HG03025 (cell line): ENCODE data around the gene SPECC1L.

ENCODE experiments used
- ATAC-seq: cut with Tn5 transposase; IDR thresholded peaks from one replicate; pipeline ENCODE4 v1.9.1; 2021; ENCODE audit warnings: mild to moderate bottlenecking, moderate library complexity; ENCODE audit not compliant: unreplicated experiment, low FRiP score

Gene SPECC1L

GRCh38 chr22:24435861-24436371, 165.3 kb downstream of the SPECC1L start:
- ATAC-seq: no peak

GRCh38 chr22:24436553-24436952, 165.9 kb downstream of the SPECC1L start:
- ATAC-seq: no peak

GRCh38 chr22:24437091-24437490, 166.5 kb downstream of the SPECC1L start:
- no peak for ATAC-seq

- ATAC-seq: no peak
Measured at GRCh38 chr22:24437741-24438328, 167.2 kb downstream of the SPECC1L start.

GRCh38 chr22:24440270-24440717, 169.7 kb downstream of the SPECC1L start:
- ATAC-seq: no peak

GRCh38 chr22:24440718-24441405, 170.2 kb downstream of the SPECC1L start:
- no peak for ATAC-seq

GRCh38 chr22:24441406-24442351, 171.0 kb downstream of the SPECC1L start:
- no peak for ATAC-seq

GRCh38 chr22:24442352-24442744, 171.7 kb downstream of the SPECC1L start:
- no peak for ATAC-seq

GRCh38 chr22:24443668-24444067, 173.0 kb downstream of the SPECC1L start:
- ATAC-seq: no peak

- no peak for ATAC-seq
Measured at GRCh38 chr22:24444251-24444650, 173.6 kb downstream of the SPECC1L start.

- no peak for ATAC-seq
Measured at GRCh38 chr22:24444729-24445466, 174.3 kb downstream of the SPECC1L start.

GRCh38 chr22:24445481-24446259, 175.0 kb downstream of the SPECC1L start:
- no peak for ATAC-seq

- no peak for ATAC-seq
Measured at GRCh38 chr22:24446260-24446611, 175.6 kb downstream of the SPECC1L start.

GRCh38 chr22:24450610-24451009, 180.0 kb downstream of the SPECC1L start:
- ATAC-seq: no peak

- no peak for ATAC-seq
Measured at GRCh38 chr22:24451162-24451561, 180.5 kb downstream of the SPECC1L start.

GRCh38 chr22:24453853-24454252, 183.2 kb downstream of the SPECC1L start:
- ATAC-seq: no peak

- no peak for ATAC-seq
Measured at GRCh38 chr22:24455039-24455438, 184.4 kb downstream of the SPECC1L start.

- ATAC-seq: no peak
Measured at GRCh38 chr22:24455751-24456426, 185.3 kb downstream of the SPECC1L start.

- ATAC-seq: no peak
Measured at GRCh38 chr22:24457894-24458420, 187.3 kb downstream of the SPECC1L start.
